ENCODE results near the gene CYSTM1. TPM values are rescaled to one million over a fixed set of nuclear protein-coding genes. Genes with fewer than 3 reads are reported as not detected.

CYSTM1 gene
- total RNA-seq, 1 donor from 2014 or later = 22.4 TPM

DNA sequence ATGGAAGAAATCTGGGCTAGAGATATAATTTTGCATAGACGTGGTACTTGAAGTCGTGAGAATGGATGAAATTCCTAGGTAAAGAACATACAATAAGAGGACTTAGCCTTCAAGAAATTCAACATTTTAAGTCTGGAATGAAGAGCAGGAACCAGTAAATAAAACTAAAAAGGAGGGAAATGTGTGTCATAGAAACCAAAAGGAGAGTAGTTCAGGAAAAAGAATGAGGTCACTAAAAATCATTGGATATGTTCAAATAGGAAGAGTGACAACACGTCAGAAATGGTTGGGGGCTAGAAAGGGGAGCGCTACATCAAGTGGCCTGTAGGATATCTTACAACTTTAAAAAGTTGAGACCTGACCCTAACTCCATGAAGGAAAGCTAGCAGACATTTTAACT, 83.9 kb downstream of the CYSTM1 start:
- FAIRE-seq (no peak), DNase-seq (ENCODE audit: low read depth) (no peak)
- Histone ChIP-seq H3K27me3 (ENCODE audit: control insufficient read depth, insufficient read depth, low read length) (no peaks in the 10 kb centered on the region), H3K36me3 (ENCODE audit: control insufficient read depth, insufficient read depth, low read length) (no peaks in the 10 kb centered on the region), H3K4me3 (ENCODE audit: low read depth, low read length) (no peak overlapping the region)
- TF ChIP-seq, protein P1, sequence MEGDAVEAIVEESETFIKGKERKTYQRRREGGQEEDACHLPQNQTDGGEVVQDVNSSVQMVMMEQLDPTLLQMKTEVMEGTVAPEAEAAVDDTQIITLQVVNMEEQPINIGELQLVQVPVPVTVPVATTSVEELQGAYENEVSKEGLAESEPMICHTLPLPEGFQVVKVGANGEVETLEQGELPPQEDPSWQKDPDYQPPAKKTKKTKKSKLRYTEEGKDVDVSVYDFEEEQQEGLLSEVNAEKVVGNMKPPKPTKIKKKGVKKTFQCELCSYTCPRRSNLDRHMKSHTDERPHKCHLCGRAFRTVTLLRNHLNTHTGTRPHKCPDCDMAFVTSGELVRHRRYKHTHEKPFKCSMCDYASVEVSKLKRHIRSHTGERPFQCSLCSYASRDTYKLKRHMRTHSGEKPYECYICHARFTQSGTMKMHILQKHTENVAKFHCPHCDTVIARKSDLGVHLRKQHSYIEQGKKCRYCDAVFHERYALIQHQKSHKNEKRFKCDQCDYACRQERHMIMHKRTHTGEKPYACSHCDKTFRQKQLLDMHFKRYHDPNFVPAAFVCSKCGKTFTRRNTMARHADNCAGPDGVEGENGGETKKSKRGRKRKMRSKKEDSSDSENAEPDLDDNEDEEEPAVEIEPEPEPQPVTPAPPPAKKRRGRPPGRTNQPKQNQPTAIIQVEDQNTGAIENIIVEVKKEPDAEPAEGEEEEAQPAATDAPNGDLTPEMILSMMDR (IDR thresholded peaks at IDR 0.05; ENCODE audit: insufficient read depth, low read length, severe bottlenecking) = no peak

- no peaks in the 10 kb centered on the region for H3K36me3 ChIP-seq (ENCODE audit: control insufficient read depth, insufficient read depth, low read length)
- DNase-seq (ENCODE audit: low read depth) (peak; percentile 98), FAIRE-seq (peak; percentile 98)
- no peak overlapping the region for H3K4me3 ChIP-seq (ENCODE audit: low read depth, low read length)
- H3K27me3 ChIP-seq (ENCODE audit: control insufficient read depth, insufficient read depth, low read length) = no peaks in the 10 kb centered on the region
- TF ChIP-seq, protein P1 (IDR thresholded peaks at IDR 0.05; ENCODE audit: insufficient read depth, low read length, severe bottlenecking) = no peak
Measured at GRCh38 chr5:140259500-140259899, 84.5 kb downstream of the CYSTM1 start.

DNA sequence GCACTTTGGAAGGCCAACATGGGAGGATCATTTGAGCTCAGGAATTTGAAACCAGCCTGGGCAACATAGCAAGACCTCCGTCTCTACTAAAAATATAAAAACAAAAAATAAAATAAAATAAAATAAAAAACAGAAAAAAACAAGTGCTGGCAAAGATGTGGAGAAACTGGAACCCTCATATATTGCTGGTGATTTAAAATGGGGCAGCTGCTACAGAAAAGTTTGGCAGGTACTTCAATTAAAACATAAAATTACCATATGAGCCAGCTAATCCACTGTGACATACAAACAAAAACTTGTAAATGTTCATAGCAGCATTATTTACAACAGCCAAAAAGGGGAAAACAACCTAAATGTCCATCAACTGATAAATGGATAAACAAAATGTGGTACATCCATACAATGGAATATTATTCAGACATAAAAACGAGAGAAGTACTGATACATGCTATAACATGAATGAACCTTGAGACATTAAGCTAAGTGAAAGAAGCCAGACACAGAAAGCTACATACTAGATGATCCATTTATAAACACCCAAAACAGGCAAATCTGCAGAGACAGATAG, 85.2 kb downstream of the CYSTM1 start:
- FAIRE-seq (no peak), DNase-seq (ENCODE audit: low read depth) (no peak)
- TF ChIP-seq, protein P1 (IDR thresholded peaks at IDR 0.05; ENCODE audit: insufficient read depth, low read length, severe bottlenecking) = no peak
- H3K4me3 ChIP-seq (ENCODE audit: low read depth, low read length) = no peak overlapping the region
- no peaks in the 10 kb centered on the region for H3K36me3 ChIP-seq (ENCODE audit: control insufficient read depth, insufficient read depth, low read length)
- H3K27me3 ChIP-seq (ENCODE audit: control insufficient read depth, insufficient read depth, low read length) = no peaks in the 10 kb centered on the region

GRCh38 chr5:140261403-140262171, 86.6 kb downstream of the CYSTM1 start:
- Histone ChIP-seq H3K27me3 (ENCODE audit: control insufficient read depth, insufficient read depth, low read length) (no peaks in the 10 kb centered on the region), H3K36me3 (ENCODE audit: control insufficient read depth, insufficient read depth, low read length) (no peaks in the 10 kb centered on the region), H3K4me3 (ENCODE audit: low read depth, low read length) (no peak overlapping the region)
- FAIRE-seq (no peak), DNase-seq (ENCODE audit: low read depth) (peak; percentile 90)
- TF ChIP-seq, protein P1 (IDR thresholded peaks at IDR 0.05; ENCODE audit: insufficient read depth, low read length, severe bottlenecking) = no peak

DNA sequence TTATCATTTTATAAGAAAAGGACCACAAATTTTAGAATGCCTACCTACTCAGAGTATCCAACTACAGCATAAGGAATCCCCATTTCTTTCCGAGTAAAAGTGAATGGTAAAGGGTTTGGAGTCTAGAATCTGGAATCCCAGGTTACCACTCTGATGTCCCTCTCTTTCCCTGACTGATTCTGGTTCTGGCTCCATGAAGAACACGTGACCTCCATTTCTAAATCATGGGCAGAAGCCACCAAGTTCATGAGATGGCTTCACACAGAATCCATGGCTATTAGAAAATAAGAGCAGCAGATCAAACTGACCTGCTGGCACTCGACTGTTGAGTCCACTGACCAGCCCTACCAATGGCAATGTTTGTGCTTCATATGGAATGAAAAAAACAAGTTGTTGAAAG, 87.2 kb downstream of the CYSTM1 start:
- no peak for DNase-seq (ENCODE audit: low read depth)

More for the DNA sequence above, 87.2 kb downstream of the CYSTM1 start:
- no peaks in the 10 kb centered on the region for H3K36me3 ChIP-seq (ENCODE audit: control insufficient read depth, insufficient read depth, low read length)
- no peaks in the 10 kb centered on the region for H3K27me3 ChIP-seq (ENCODE audit: control insufficient read depth, insufficient read depth, low read length)
- no peak for FAIRE-seq
- TF ChIP-seq, protein P1 (IDR thresholded peaks at IDR 0.05; ENCODE audit: insufficient read depth, low read length, severe bottlenecking) = no peak
- H3K4me3 ChIP-seq (ENCODE audit: low read depth, low read length) = no peak overlapping the region
